Adipocyte (in vitro differentiated cells): Measurements from ENCODE around the gene BAIAP2.
A peak's percentile ranks its signal among the peaks of the same experiment; 100 is the strongest.

ENCODE experiments used
- DNase-seq: peaks from one replicate; pipeline ENCODE4 v3.0.0-alpha.2; 2015; ENCODE audit warnings: low read depth
- H3K27me3 ChIP-seq: replicated peaks from 2 replicates; pipeline ENCODE4 v1.7.0; 2013; ENCODE audit warnings: mild to moderate bottlenecking, low read length, moderate library complexity; ENCODE audit not compliant: control insufficient read depth, insufficient read depth
- H3K36me3 ChIP-seq: 2 replicates; pipeline ENCODE4 v1.7.0; 2013; ENCODE audit warnings: low read length, mild to moderate bottlenecking, moderate library complexity; ENCODE audit not compliant: control insufficient read depth, insufficient read depth, severe bottlenecking
- H3K4me1 ChIP-seq: 2 replicates; pipeline ENCODE4 v1.7.0; 2013; ENCODE audit warnings: mild to moderate bottlenecking, low read length, moderate library complexity; ENCODE audit not compliant: control insufficient read depth, insufficient read depth
- H3K4me3 ChIP-seq: 2 replicates; pipeline ENCODE4 v1.7.0; 2013; ENCODE audit warnings: mild to moderate bottlenecking, low read length, moderate library complexity
- H3K9ac ChIP-seq: 2 replicates; pipeline ENCODE4 v1.7.0; 2013; ENCODE audit warnings: mild to moderate bottlenecking, low read length, moderate library complexity
- H3K9me3 ChIP-seq: 2 replicates; pipeline ENCODE4 v1.7.0; 2013; ENCODE audit warnings: mild to moderate bottlenecking, low read length, moderate library complexity; ENCODE audit not compliant: control insufficient read depth

BAIAP2 gene

GRCh38 chr17:81002409-81003361, 32.3 kb upstream of the BAIAP2 start:
- Histone ChIP-seq H3K9ac (no peak overlapping the region), H3K27me3 (peaks cover 7% of the 10 kb centered on the region)
- DNase-seq = peak; percentile 40

GRCh38 chr17:81003711-81004475, 31.1 kb upstream of the BAIAP2 start:
- Histone ChIP-seq H3K9me3 (no peaks in the 10 kb centered on the region), H3K4me1 (peaks cover 9% of the 10 kb centered on the region), H3K27me3 (peaks cover 7% of the 10 kb centered on the region), H3K36me3 (peaks cover 10% of the 10 kb centered on the region), H3K9ac (no peak overlapping the region), H3K4me3 (no peak overlapping the region)
- DNase-seq = peak; percentile 40

More at GRCh38 chr17:81002409-81003361, 32.3 kb upstream of the BAIAP2 start:
- Histone ChIP-seq H3K4me1 (peaks cover 9% of the 10 kb centered on the region), H3K9me3 (no peaks in the 10 kb centered on the region), H3K36me3 (peaks cover 22% of the 10 kb centered on the region), H3K4me3 (no peak overlapping the region)

- Histone ChIP-seq H3K36me3 (no peaks in the 10 kb centered on the region), H3K4me1 (peaks cover 9% of the 10 kb centered on the region), H3K9me3 (peaks cover 7% of the 10 kb centered on the region), H3K27me3 (peaks cover 7% of the 10 kb centered on the region), H3K9ac (no peak overlapping the region), H3K4me3 (no peak overlapping the region)
- DNase-seq = no peak
These were observed 28.1 kb upstream of the BAIAP2 start for GRCh38 chr17:81006891-81007290.

- no peaks in the 10 kb centered on the region for H3K4me1 ChIP-seq
- DNase-seq = no peak
- peaks cover 7% of the 10 kb centered on the region for H3K9me3 ChIP-seq
- no peak overlapping the region for H3K4me3 ChIP-seq
- H3K27me3 ChIP-seq = peaks cover 9% of the 10 kb centered on the region
- no peaks in the 10 kb centered on the region for H3K36me3 ChIP-seq
- no peak overlapping the region for H3K9ac ChIP-seq
These were observed 26.8 kb upstream of the BAIAP2 start for GRCh38 chr17:81008140-81008539.

- Histone ChIP-seq H3K9me3 (peaks cover 7% of the 10 kb centered on the region), H3K9ac (no peak overlapping the region), H3K36me3 (no peaks in the 10 kb centered on the region), H3K4me3 (no peak overlapping the region), H3K4me1 (no peaks in the 10 kb centered on the region), H3K27me3 (peaks cover 12% of the 10 kb centered on the region)
- DNase-seq = no peak
These were observed 25.8 kb upstream of the BAIAP2 start for GRCh38 chr17:81009136-81009535.

- no peaks in the 10 kb centered on the region for H3K4me1 ChIP-seq
- no peak overlapping the region for H3K9ac ChIP-seq
- H3K9me3 ChIP-seq = peaks cover 7% of the 10 kb centered on the region
- no peaks in the 10 kb centered on the region for H3K36me3 ChIP-seq
- no peak for DNase-seq
- peaks cover 5% of the 10 kb centered on the region for H3K27me3 ChIP-seq
- H3K4me3 ChIP-seq = no peak overlapping the region
These were observed 24.0 kb upstream of the BAIAP2 start for GRCh38 chr17:81010935-81011334.

GRCh38 chr17:81011951-81012350, 23.0 kb upstream of the BAIAP2 start:
- Histone ChIP-seq H3K27me3 (peaks cover 5% of the 10 kb centered on the region), H3K9me3 (peaks cover 11% of the 10 kb centered on the region), H3K36me3 (no peaks in the 10 kb centered on the region), H3K4me3 (no peak overlapping the region), H3K4me1 (no peaks in the 10 kb centered on the region), H3K9ac (no peak overlapping the region)
- no peak for DNase-seq

GRCh38 chr17:81012574-81013447, 22.1 kb upstream of the BAIAP2 start:
- DNase-seq = no peak
- Histone ChIP-seq H3K9me3 (peaks cover 11% of the 10 kb centered on the region), H3K27me3 (peaks cover 5% of the 10 kb centered on the region), H3K36me3 (no peaks in the 10 kb centered on the region), H3K4me1 (peaks cover 2% of the 10 kb centered on the region), H3K4me3 (no peak overlapping the region), H3K9ac (no peak overlapping the region)

- peaks cover 10% of the 10 kb centered on the region for H3K4me1 ChIP-seq
- peaks cover 11% of the 10 kb centered on the region for H3K9me3 ChIP-seq
- no peak overlapping the region for H3K9ac ChIP-seq
- H3K4me3 ChIP-seq = no peak overlapping the region
- H3K36me3 ChIP-seq = no peaks in the 10 kb centered on the region
- no peak for DNase-seq
- peaks cover 5% of the 10 kb centered on the region for H3K27me3 ChIP-seq
These were observed 21.3 kb upstream of the BAIAP2 start for GRCh38 chr17:81013642-81014041.

- Histone ChIP-seq H3K4me1 (peaks cover 11% of the 10 kb centered on the region), H3K4me3 (no peak overlapping the region), H3K9me3 (peaks cover 11% of the 10 kb centered on the region), H3K9ac (no peak overlapping the region), H3K36me3 (no peaks in the 10 kb centered on the region), H3K27me3 (peaks cover 5% of the 10 kb centered on the region)
- DNase-seq = peak; percentile 64
These were observed 19.8 kb upstream of the BAIAP2 start for GRCh38 chr17:81015136-81015535.
